Activated CD8-positive, alpha-beta T cell treated with anti-CD3 and anti-CD28 coated beads for 36 hours (primary cell): Measurements from ENCODE around the gene ZBTB45. TPM values are rescaled to one million over a fixed set of nuclear protein-coding genes. Genes with fewer than 3 reads are reported as not detected.

Experiments used
- ATAC-seq: fragments of 200-7000 bp; cut with Tn5 transposase; one replicate; pipeline ENCODE4 v1.10.0; 2021; ENCODE audit warnings: mild to moderate bottlenecking, moderate library complexity
- CTCF ChIA-PET: fragments of 350-600 bp; sonication (Branson Sonifier 250); formaldehyde crosslinking; loops from one replicate; lab custom pipeline; 2021; ENCODE audit warnings: antibody characterized with exemption; lab: Charles Lee
- POLR2A ChIA-PET: fragments of 350-600 bp; sonication (Branson Sonifier 250); formaldehyde crosslinking; loops from one replicate; lab custom pipeline; 2021; ENCODE audit warnings: antibody characterized with exemption; lab: Charles Lee
- DNase-seq: peaks from one replicate; pipeline ENCODE4 v3.0.0-alpha.2; 2020
- H3K27ac Mint-ChIP-seq: one replicate; pipeline ENCODE4 v1.8.0; 2021; ENCODE audit warnings: mild to moderate bottlenecking, mixed read lengths
- H3K27me3 Mint-ChIP-seq: one replicate; pipeline ENCODE4 v1.8.0; 2021; ENCODE audit warnings: mixed read lengths
- H3K36me3 Mint-ChIP-seq: one replicate; pipeline ENCODE4 v1.8.0; 2021; ENCODE audit warnings: low read depth, mixed read lengths
- H3K4me1 Mint-ChIP-seq: one replicate; pipeline ENCODE4 v1.8.0; 2021; ENCODE audit warnings: low read depth, mixed read lengths
- H3K4me3 Mint-ChIP-seq: one replicate; pipeline ENCODE4 v1.8.0; 2021; ENCODE audit warnings: mild to moderate bottlenecking, moderate library complexity, mixed read lengths
- H3K9me3 Mint-ChIP-seq: one replicate; pipeline ENCODE4 v1.8.0; 2021; ENCODE audit warnings: mixed read lengths
- intact Hi-C: fragments of 100-400 bp; cut with micrococcal nuclease; formaldehyde crosslinking; loops from one replicate; pipeline ENCODE4 v1.10.0; 2022
- total RNA-seq, 2 experiments: library from RNA; stranded (reverse); gene quantifications; one replicate each; pipeline ENCODE4 v1.2.3, GENCODE V29; 2021
- TF ChIP-seq, protein P1 (sequence below): fragments of 200-600 bp; IDR thresholded peaks from one replicate; pipeline ENCODE4 v1.8.0; 2022; ENCODE audit warnings: antibody characterized with exemption, mild to moderate bottlenecking

ZBTB45 gene
- 1 to 10 TPM; 7.4 to 7.9 TPM for total RNA-seq

DNA sequence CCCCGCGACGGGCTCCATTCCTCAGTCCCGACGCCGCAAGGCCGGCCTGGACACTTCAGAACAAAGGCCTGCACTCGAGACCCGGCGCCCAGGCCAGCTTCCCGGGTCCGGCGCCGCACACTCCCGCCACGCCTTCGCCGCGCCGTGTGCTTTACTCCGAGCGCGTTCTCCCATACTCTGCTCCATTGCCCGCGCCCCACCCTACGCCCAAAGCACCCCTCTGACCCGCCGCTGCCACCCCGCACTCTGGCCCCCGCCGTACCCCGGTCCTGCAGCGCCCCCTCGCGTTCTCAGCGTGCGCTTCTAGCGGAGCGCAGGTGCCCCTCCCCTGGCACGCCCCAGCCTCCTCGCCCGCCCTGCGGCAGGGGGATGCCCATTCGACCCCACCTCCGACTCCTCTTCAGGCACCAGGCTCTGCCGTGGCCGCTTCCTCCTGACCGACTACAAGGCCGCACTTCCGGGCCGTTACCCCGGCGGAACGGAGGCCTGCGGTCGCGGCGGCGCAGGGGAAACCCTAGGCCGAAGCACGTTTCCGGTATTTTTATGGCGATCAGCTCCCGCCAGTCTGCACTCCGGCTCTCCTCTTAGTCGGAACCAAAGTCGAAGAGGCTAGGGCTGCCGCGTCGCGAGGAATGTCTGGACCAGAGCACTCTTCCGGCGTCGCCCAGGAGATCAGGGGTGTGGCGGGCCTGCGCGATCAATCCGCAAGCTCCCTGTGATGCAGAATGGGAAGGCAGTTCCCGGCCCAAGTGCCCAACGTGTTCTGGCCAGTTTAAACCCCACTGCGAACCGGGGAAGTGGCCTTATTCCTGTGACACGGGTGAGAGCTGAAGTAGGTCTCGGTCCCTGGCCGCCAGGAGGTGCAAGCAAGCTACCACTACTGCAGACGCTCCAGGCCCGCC, at the start of gene ZBTB45:
TSS of gene ZBTB45 (minus strand) at position 456 of the 902 bp plus-strand sequence. CDS start 2,137 bp downstream, outside the sequence.
- ChIA-PET CTCF (interaction anchor here (0.6 to 5.5 kb wide), 45 partner anchors 9 to 301 kb away, joined by 3 to 131 read pairs (median 4); partner anchors contain the start of genes CHMP2A, ERVK3-1, SLC27A5 and TRIM28), POLR2A (interaction anchor here (0.8 to 10.2 kb wide), 33 partner anchors 9 to 337 kb away, joined by 3 to 164 read pairs (median 5); partner anchors contain the start of genes CHMP2A, ERVK3-1, RPS5 and TRIM28)
- Mint-ChIP-seq H3K36me3 (peaks cover 17% of the 10 kb centered on the region), H3K27me3 (no peaks in the 10 kb centered on the region), H3K4me1 (peaks cover 37% of the 10 kb centered on the region), H3K27ac (peak within 1 kb of the TSS; percentile 96), H3K4me3 (peak within 1 kb of the TSS; percentile 88), H3K9me3 (no peaks in the 10 kb centered on the region)
- peak; percentile 93 for DNase-seq
- TF ChIP-seq, protein P1, sequence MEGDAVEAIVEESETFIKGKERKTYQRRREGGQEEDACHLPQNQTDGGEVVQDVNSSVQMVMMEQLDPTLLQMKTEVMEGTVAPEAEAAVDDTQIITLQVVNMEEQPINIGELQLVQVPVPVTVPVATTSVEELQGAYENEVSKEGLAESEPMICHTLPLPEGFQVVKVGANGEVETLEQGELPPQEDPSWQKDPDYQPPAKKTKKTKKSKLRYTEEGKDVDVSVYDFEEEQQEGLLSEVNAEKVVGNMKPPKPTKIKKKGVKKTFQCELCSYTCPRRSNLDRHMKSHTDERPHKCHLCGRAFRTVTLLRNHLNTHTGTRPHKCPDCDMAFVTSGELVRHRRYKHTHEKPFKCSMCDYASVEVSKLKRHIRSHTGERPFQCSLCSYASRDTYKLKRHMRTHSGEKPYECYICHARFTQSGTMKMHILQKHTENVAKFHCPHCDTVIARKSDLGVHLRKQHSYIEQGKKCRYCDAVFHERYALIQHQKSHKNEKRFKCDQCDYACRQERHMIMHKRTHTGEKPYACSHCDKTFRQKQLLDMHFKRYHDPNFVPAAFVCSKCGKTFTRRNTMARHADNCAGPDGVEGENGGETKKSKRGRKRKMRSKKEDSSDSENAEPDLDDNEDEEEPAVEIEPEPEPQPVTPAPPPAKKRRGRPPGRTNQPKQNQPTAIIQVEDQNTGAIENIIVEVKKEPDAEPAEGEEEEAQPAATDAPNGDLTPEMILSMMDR, result peak; percentile 78
- intact Hi-C loops, result no loop called here
- peak; percentile 82 for ATAC-seq

DNA sequence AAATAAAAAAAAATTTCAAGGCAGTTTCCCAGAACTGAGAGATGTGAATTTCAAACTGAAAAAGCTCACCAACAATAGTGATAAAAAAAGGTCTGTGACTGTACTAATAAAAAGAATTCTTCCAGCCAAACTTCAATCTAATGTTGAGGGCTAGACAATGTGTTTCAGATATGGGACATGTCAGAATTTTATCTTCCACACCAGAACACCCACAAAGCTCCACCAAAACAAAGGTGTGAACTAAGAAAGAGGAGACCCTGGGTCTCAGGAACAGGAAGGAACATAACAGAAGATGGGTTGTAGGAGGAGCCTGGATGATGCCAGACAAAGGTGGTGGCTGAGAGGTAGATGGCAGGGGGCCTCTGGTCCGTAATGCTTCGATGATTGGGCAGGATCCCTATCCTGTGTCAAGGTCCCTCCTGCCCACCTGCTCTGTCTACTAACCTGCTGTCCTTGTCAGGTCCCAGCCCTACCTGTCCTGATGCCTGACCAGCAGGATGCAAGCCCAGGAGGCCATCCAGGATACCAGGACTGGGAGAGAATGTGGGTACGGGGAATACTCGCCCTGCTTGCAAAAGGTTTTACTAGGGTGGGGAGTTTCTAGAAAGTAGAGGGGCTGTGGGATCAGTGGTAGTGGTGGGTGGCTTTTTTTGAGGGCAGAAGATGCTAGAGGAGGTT, 49.0 kb upstream of the ZBTB45 start:
- H3K27me3 Mint-ChIP-seq, result no peaks in the 10 kb centered on the region
- H3K4me1 Mint-ChIP-seq, result peaks cover 27% of the 10 kb centered on the region
- peaks cover 30% of the 10 kb centered on the region for H3K36me3 Mint-ChIP-seq
- peak overlapping the region; percentile 40 for H3K27ac Mint-ChIP-seq
- DNase-seq, result no peak
- no peak for ATAC-seq
- intact Hi-C loops, result no loop called here
- no peaks in the 10 kb centered on the region for H3K9me3 Mint-ChIP-seq
- CTCF ChIA-PET, result no interaction called here
- POLR2A ChIA-PET, result interaction anchor here (1.0 kb wide), 2 partner anchors 13 to 21 kb away, joined by 3 to 4 read pairs; partner anchors contain the start of gene CHMP2A
- TF ChIP-seq, protein P1, result no peak
- no peak overlapping the region for H3K4me3 Mint-ChIP-seq

DNA sequence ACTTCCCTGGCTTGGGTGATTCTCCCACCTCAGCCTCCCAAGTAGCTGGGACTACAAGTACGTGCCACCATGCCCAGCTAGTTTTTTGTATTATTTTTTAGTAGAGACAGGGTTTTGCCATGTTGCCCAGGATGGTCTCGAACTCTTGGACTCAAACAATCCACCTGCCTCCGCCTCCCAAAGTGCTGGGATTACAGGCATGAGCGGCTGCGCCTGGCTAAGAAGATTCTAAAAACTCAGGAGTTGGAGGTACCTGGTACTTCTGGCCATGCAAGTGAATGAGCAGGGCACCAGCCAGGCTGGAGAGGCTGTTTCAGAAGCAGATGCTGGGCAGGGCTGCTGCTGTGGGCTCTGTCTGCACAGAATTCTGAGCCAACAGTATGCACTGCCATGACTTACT, 47.4 kb upstream of the ZBTB45 start:
- intact Hi-C loops, result no loop called here
- Mint-ChIP-seq H3K27ac (no peak overlapping the region), H3K36me3 (peaks cover 30% of the 10 kb centered on the region), H3K4me1 (peaks cover 28% of the 10 kb centered on the region), H3K27me3 (no peaks in the 10 kb centered on the region), H3K9me3 (no peaks in the 10 kb centered on the region), H3K4me3 (no peak overlapping the region)
- POLR2A ChIA-PET, result interaction anchor here (1.0 kb wide), 1 partner anchor 9 kb away, joined by 3 read pairs; the partner anchor contains the start of gene UBE2M
- no peak for ATAC-seq
- CTCF ChIA-PET, result interaction anchor here (1.3 to 2.0 kb wide), 2 partner anchors 14 to 47 kb away, joined by 3 to 7 read pairs; partner anchors contain the start of gene ZBTB45
- TF ChIP-seq, protein P1, result no peak
- no peak for DNase-seq

DNA sequence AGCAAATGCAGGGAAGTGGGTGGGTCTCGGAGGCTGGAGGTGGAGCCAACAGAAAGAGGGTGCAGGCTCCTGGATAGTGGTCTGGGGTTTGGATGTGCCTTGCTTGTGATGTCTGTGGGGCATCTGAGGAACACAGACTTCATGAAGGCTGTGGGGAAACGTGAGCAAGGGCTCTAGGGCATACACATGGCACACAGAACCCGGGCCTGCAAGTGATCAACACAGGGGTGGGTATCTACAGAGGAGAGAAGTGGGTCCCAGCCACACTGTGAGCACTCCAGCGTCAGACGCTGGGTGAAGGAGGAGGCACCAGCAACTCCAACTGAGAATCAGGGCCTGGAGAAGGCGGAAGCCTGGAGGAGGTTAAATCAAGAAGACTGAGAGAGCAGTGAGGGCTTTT, 44.2 kb upstream of the ZBTB45 start:
- ATAC-seq (no peak), DNase-seq (no peak)
- intact Hi-C loops, result no loop called here
- Mint-ChIP-seq H3K27ac (no peak overlapping the region), H3K4me3 (peak overlapping the region; percentile 98), H3K27me3 (no peaks in the 10 kb centered on the region), H3K36me3 (peaks cover 34% of the 10 kb centered on the region), H3K9me3 (no peaks in the 10 kb centered on the region), H3K4me1 (peaks cover 37% of the 10 kb centered on the region)
- TF ChIP-seq, protein P1, result no peak
- CTCF ChIA-PET, result interaction anchor here (0.9 to 2.7 kb wide), 4 partner anchors 9 to 50 kb away, joined by 3 to 8 read pairs (median 4); partner anchors contain the start of gene ZBTB45
- POLR2A ChIA-PET, result interaction anchor here (1.1 to 5.1 kb wide), 6 partner anchors 8 to 19 kb away, joined by 3 to 35 read pairs (median 22); partner anchors contain the start of genes CHMP2A, MZF1 and TRIM28
